ENCODE results near the gene DPPA5. TPM values are rescaled to one million over a fixed set of nuclear protein-coding genes. Genes with fewer than 3 reads are reported as not detected.
"Not testable (repeated sequence)": the region's sequence is repeated elsewhere in the genome, so short reads cannot be mapped to it uniquely, and the experiment has no call there.

Gene DPPA5
- total and polyA plus RNA-seq, 3 donors from 2014 or later = 0.94 to 2.3 (median 1.7) TPM

DNA sequence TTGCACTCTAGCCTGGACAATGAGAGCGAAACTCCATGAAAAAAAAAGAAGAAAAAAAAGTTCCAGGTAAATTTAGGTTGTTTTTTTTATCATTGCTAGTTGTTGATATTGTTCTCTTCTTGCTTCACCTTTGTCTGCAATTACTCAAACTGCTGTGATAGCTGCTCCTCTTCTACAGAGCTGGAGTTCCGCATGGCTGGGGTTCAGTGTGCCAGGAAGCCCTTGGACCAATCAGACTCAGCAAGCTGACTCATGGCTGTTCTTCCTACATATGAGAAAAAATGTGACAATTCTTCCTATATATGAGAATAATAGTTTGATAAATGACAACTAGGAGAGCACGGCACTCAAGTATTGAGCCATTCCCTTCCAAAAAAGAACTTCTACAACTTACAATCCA, 28.4 kb downstream of the DPPA5 start:
- DNase-seq = no peak
- no peaks in the 10 kb centered on the region for H3K9me3 ChIP-seq
- WGBS, 2 donors = 98% methylated on average over 3 of the region's 3 CpGs
- H3K27ac ChIP-seq = no peak overlapping the region
- no peaks in the 10 kb centered on the region for H3K4me1 ChIP-seq
- no peak overlapping the region for H3K4me3 ChIP-seq
- intact Hi-C loops (cut with DNase I; ENCODE audit: low total_unique reads) = no loop called here
- no peaks in the 10 kb centered on the region for H3K36me3 ChIP-seq (ENCODE audit: low read depth, missing control alignments)
- no peak for TF ChIP-seq POLR2A (IDR thresholded peaks at IDR 0.05)
- no peaks in the 10 kb centered on the region for H3K27me3 ChIP-seq

DNA sequence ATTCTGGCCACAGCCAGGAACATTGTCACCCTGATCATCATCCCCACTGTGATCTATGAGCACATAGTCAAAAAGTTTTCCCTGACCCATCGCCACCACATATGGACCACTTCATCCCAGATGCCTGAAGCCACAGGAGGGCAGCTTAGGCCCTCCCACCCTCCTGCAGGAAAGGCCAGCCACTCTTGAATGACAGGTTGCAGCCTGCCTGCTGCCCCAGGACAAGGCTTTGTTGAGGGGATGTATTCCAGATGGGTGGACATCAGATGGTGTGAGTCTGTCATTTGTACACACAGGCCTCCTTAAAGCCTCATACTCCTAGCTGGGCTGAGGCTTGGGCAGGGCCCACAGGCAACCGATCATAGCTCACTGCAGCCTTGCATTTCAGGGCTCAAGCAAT, 30.8 kb downstream of the DPPA5 start:
- Histone ChIP-seq H3K4me1 (no peaks in the 10 kb centered on the region), H3K27ac (no peak overlapping the region), H3K9me3 (no peaks in the 10 kb centered on the region), H3K36me3 (ENCODE audit: low read depth, missing control alignments) (no peaks in the 10 kb centered on the region), H3K4me3 (no peak overlapping the region), H3K27me3 (no peaks in the 10 kb centered on the region)
- 74 to 86% methylated on average over 2 of the region's 2 CpGs for WGBS, 2 donors
- DNase-seq = no peak
- intact Hi-C loops (cut with DNase I; ENCODE audit: low total_unique reads) = no loop called here
- TF ChIP-seq POLR2A (IDR thresholded peaks at IDR 0.05) = no peak
- TF ChIP-seq, protein P1, sequence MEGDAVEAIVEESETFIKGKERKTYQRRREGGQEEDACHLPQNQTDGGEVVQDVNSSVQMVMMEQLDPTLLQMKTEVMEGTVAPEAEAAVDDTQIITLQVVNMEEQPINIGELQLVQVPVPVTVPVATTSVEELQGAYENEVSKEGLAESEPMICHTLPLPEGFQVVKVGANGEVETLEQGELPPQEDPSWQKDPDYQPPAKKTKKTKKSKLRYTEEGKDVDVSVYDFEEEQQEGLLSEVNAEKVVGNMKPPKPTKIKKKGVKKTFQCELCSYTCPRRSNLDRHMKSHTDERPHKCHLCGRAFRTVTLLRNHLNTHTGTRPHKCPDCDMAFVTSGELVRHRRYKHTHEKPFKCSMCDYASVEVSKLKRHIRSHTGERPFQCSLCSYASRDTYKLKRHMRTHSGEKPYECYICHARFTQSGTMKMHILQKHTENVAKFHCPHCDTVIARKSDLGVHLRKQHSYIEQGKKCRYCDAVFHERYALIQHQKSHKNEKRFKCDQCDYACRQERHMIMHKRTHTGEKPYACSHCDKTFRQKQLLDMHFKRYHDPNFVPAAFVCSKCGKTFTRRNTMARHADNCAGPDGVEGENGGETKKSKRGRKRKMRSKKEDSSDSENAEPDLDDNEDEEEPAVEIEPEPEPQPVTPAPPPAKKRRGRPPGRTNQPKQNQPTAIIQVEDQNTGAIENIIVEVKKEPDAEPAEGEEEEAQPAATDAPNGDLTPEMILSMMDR (IDR thresholded peaks at IDR 0.05) = no peak

DNA sequence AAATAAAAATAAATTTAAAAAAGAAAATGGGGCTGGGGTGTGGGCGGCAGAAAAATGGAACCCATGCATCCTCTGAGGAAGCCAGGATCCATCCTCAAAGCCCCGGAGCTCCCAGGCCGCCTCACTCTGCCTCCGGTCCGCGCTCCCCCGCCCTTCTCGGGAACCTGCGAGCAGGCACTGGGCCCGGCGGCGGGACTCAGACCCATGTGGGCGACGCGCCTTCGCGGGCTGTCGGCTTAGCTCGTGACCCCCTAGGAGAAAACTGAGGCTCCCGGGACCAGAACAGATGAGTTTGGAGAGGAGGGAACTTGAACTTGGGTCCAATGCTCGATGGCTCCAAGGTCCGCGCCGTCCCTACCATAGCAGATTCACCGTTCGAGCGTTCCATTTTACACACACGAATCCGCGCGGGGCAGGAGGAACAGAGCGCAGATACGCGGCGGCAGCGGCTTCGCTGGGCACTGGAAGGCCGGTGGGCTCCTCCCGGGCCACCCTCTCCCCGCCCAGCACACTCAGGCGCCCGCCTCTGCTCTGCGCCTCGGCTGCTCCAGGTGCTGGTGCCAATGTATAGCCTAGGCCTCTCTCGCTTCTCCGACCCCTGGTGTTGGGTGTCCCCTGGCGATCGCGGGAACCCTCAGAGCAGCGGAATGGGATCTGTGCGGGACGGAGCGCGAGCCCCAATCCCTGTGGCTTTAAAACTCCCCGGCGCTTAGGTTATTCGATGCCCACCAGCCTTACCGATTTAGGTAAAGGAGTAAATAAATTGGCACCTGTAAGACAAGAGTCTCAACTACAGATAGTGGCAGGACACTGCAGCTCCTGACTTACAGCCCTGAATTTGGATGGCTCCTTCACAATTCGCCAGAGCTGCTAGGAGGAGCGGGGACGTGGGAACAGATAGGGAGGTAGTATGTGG, 39.2 kb downstream of the DPPA5 start:
- H3K27ac ChIP-seq = no peak overlapping the region
- H3K4me1 ChIP-seq = peaks cover 6% of the 10 kb centered on the region
- intact Hi-C loops (cut with DNase I; ENCODE audit: low total_unique reads) = no loop called here
- no peaks in the 10 kb centered on the region for H3K9me3 ChIP-seq
- peak overlapping the region in 1 of 2 donors; percentile 39 for H3K4me3 ChIP-seq
- DNase-seq = peak; percentile 19
- TF ChIP-seq, protein P1 (IDR thresholded peaks at IDR 0.05) = no peak
- no peak for TF ChIP-seq POLR2A (IDR thresholded peaks at IDR 0.05)
- 13 to 14% methylated on average over 49 to 60 of the region's 61 CpGs for WGBS, 2 donors
- no peaks in the 10 kb centered on the region for H3K36me3 ChIP-seq (ENCODE audit: low read depth, missing control alignments)
- no peaks in the 10 kb centered on the region for H3K27me3 ChIP-seq

DNA sequence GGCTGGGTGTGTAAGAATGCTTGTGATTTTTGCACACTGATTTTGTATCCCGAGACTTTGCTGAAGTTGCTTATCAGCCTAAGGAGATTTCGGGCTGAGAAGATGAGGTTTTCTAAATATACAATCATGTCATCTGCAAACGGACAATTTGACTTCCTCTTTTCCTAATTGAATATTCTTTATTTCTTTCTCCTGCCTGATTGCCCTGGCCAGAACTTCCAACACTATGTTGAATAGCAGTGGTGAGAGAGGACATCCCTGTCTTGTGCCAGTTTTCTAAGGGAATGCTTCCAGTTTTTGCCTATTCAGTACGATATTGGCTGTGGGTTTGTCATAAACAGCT, 43.6 kb downstream of the DPPA5 start:
- H3K36me3 ChIP-seq (ENCODE audit: low read depth, missing control alignments); DNase-seq; H3K9me3 ChIP-seq; H3K27me3 ChIP-seq; intact Hi-C loops (cut with DNase I; ENCODE audit: low total_unique reads); H3K27ac ChIP-seq; H3K4me1 ChIP-seq: not testable (repeated sequence)
- WGBS, 2 donors = 8 to 11% methylated on average over 4 of the region's 4 CpGs
- H3K4me3 ChIP-seq = peak overlapping the region; percentile 51 to 65

DNA sequence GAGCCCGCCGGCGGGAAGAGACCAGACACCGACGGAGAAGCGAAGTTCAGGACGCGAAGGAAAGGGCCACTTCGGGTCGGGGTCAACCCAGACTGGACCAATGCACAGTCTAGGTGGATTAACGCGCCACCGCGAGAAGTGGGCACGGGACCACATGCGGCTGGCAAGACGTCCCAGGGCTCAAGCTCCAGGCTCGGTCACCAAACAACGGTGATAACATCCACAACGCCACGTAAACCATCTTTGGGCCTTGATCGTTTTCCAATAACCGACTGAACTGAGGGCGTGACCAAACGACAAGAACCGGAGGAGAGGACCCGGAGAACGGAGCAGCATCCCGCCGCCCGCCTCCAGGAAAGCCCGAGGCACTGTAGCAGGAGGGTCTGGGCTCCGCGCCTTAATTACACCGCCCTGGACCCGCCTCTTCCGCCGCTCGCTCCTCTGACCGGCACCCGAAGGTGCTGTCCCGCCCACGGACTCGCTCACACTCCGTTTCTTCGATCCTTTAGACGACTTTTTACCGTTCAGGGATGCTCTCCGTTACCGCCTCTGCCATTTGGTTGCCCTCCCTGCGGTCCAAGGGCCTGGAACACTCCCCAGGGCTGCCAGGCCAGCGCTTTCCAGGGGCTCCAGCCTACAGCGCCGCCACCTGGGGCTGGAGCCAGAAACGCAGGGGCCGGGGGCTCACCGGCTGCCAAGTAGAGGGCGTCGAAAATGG, 44.1 kb downstream of the DPPA5 start:
- H3K9me3 ChIP-seq = no peaks in the 10 kb centered on the region
- no peaks in the 10 kb centered on the region for H3K27me3 ChIP-seq
- H3K4me3 ChIP-seq = peak overlapping the region; percentile 51 to 65
- no peak overlapping the region for H3K27ac ChIP-seq
- WGBS, 2 donors = 0 to 1% methylated on average over 24 to 59 of the region's 59 CpGs
- intact Hi-C loops (cut with DNase I; ENCODE audit: low total_unique reads) = no loop called here
- no peak for TF ChIP-seq POLR2A (IDR thresholded peaks at IDR 0.05)
- TF ChIP-seq, protein P1 (IDR thresholded peaks at IDR 0.05) = peak in 1 of 3 experiments; percentile 10
- peak; percentile 58 for DNase-seq
- H3K36me3 ChIP-seq (ENCODE audit: low read depth, missing control alignments) = no peaks in the 10 kb centered on the region
- H3K4me1 ChIP-seq = peaks cover 6% of the 10 kb centered on the region
